ENCODE results near the gene PTPRN2. TPM values are rescaled to one million over a fixed set of nuclear protein-coding genes. Genes with fewer than 3 reads are reported as not detected.

Gene PTPRN2
- total and polyA plus RNA-seq, 2 donors (not counting 3 experiments of a cell fraction or from before 2014, with no cell fraction given): 0.62 to 0.88 TPM

GRCh38 chr7:157784041-157784835 is 803.4 kb downstream of the PTPRN2 start:
- H3K79me2 ChIP-seq (ENCODE audit: control insufficient read depth, insufficient read depth, low read length): no peaks in the 10 kb centered on the region
- no peak overlapping the region for H3K27ac ChIP-seq (ENCODE audit: insufficient read depth, low read depth, low read length)
- intact Hi-C loops (cut with micrococcal nuclease): no loop called here
- ChIA-PET POLR2A (no interaction called here), CTCF (no interaction called here)
- H4K20me1 ChIP-seq (replicated peaks; ENCODE audit: control insufficient read depth, extremely low read depth, insufficient read depth, low read length): no peaks in the 10 kb centered on the region
- H3K9me3 ChIP-seq (replicated peaks; ENCODE audit: control insufficient read depth, insufficient read depth, low read length): peaks cover 8% of the 10 kb centered on the region
- no peak overlapping the region for H3K4me3 ChIP-seq (replicated peaks in 1 of 3; ENCODE audit: insufficient read depth in 1 of 3, low read depth in 1 of 3, low read length in 3 of 3)
- H3K9ac ChIP-seq (replicated peaks; ENCODE audit: extremely low read depth, insufficient read depth, low read length): no peak overlapping the region
- dilution Hi-C loops (cut with MboI; ENCODE audit: extremely low pct_ligation_motif_present, low sequenced_read_pairs): no loop called here
- no peak overlapping the region for H2AFZ ChIP-seq (ENCODE audit: low read depth, low read length)
- no peaks in the 10 kb centered on the region for H3K36me3 ChIP-seq (ENCODE audit: control insufficient read depth in 2 of 2, extremely low read depth in 1 of 2, insufficient read depth in 2 of 2, low read length in 2 of 2)
- no TSS peak for BruUV-seq (replicated peaks)
- no peaks in the 10 kb centered on the region for H3K27me3 ChIP-seq (ENCODE audit: control insufficient read depth in 2 of 2, insufficient read depth in 2 of 2, low read length in 2 of 2)
- DNase-seq (ENCODE audit: low read depth, low spot score): no peak
- no peak for TF ChIP-seq GATA2 (IDR thresholded peaks at IDR 0.05; ENCODE audit: insufficient read depth, insufficient read length, low read depth, low read length)
- TF ChIP-seq POLR2A (IDR thresholded peaks at IDR 0.05; ENCODE audit: low read depth, low read length): no peak
- no peak for TF ChIP-seq EZH2 (IDR thresholded peaks at IDR 0.05; ENCODE audit: borderline replicate concordance, low read depth, low read length, severe bottlenecking)
- no peak for TF ChIP-seq CTCF (IDR thresholded peaks at IDR 0.05; ENCODE audit: extremely low read depth in 1 of 2, insufficient read depth in 1 of 2, low read depth in 1 of 2, low read length in 2 of 2)
- no peak for TF ChIP-seq FOS (IDR thresholded peaks at IDR 0.05; ENCODE audit: borderline replicate concordance, insufficient read depth, low read length)
- TF ChIP-seq MYC (IDR thresholded peaks at IDR 0.05; ENCODE audit: low read depth, low read length): no peak
- no peak for TF ChIP-seq POLR2AphosphoS5 (IDR thresholded peaks at IDR 0.05; ENCODE audit: insufficient read depth, low read depth, low read length)
- no peak for TF ChIP-seq JUN (IDR thresholded peaks at IDR 0.05; ENCODE audit: borderline replicate concordance, insufficient read depth, insufficient read length, low read depth)
- no peak for TF ChIP-seq MAX (IDR thresholded peaks at IDR 0.05; ENCODE audit: insufficient read depth, insufficient read length)
- H3K4me2 ChIP-seq (ENCODE audit: insufficient read depth, low read length): no peak overlapping the region
- no peaks in the 10 kb centered on the region for H3K4me1 ChIP-seq (ENCODE audit: control insufficient read depth, extremely low read depth, insufficient read depth, low read length)
- no peaks in the 10 kb centered on the region for H3K9me1 ChIP-seq (replicated peaks; ENCODE audit: control insufficient read depth, extremely low read depth, insufficient read depth, low read length)
- FAIRE-seq: no peak

All from endothelial cell of umbilical vein (primary cell).